GM19351 (cell line): ENCODE measurements around the gene NEURL3.

ENCODE experiments used
- ATAC-seq: cut with Tn5 transposase; IDR thresholded peaks from one replicate; pipeline ENCODE4 v1.9.1; 2021; ENCODE audit warnings: mild to moderate bottlenecking, moderate library complexity; ENCODE audit not compliant: unreplicated experiment

Gene NEURL3

GRCh38 chr2:96528006-96528699, 23.0 kb upstream of the NEURL3 start:
- no peak for ATAC-seq

DNA sequence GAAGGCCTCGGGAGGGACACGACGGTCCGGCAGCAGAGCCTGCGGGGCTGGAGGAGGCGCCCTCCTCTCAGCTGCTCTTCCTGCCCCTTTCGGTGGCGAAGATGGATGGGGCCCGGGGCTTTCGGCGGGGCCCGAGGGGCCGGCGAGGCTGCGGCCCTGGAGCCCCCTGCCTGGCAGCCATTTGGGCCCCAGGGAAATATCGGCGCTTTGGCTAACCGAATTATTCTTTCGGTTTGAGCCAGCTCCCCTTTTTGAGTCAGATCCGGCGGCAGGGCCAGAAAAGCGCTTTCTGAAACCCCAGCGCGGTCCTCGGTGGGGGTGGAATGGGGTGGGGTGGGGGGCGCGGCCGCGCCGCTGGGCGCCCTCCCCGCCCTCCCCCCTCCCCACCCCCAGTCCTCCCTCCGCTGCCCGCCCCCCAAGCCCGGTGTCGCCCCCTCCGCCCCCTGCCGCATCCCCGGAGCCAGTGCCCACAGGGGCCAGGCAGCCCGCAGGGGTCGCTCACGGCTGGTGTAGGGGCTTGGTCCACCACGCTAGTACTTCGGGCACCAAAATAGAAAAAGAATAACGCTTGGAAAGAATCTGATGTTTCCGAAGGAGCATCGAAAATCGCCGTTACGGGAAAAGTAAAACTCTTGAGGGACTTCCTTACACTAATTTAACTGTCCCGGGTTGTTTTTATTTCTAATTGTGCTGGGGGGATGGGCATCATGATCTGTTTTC, 22.3 kb upstream of the NEURL3 start:
- ATAC-seq, result peak; percentile 41

DNA sequence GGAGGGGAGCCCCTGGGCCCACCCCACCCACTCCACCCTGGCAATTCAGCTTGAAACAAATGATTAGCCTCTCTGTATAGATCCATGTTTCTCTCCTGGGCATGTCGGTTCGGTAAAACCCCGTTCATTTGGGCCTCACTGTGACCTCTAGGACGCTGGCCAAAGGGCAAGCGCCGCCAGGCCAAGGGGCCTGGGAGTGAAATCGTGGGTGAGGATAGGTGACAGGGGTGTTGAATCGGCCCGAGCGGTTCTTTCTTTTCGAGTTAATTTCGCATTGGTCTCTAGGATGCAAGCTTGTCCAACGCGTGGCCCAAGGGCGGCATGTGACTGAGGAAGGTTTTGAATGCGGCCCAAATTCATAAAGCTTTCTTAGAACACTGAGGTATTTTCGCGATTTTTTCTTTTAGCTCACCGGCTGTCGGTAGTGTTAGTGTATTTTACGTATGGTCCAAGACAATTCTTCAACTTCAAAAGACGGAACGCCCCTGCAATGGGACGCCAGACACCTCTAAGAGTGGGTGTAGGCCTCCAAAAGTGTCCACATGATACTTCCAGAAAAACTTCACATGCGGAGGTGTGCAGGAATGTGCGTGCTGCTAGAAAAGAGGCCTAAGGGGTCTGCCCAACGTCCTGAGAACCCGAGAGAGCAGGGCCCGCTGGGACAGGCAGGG, 21.6 kb upstream of the NEURL3 start:
- ATAC-seq, result no peak

DNA sequence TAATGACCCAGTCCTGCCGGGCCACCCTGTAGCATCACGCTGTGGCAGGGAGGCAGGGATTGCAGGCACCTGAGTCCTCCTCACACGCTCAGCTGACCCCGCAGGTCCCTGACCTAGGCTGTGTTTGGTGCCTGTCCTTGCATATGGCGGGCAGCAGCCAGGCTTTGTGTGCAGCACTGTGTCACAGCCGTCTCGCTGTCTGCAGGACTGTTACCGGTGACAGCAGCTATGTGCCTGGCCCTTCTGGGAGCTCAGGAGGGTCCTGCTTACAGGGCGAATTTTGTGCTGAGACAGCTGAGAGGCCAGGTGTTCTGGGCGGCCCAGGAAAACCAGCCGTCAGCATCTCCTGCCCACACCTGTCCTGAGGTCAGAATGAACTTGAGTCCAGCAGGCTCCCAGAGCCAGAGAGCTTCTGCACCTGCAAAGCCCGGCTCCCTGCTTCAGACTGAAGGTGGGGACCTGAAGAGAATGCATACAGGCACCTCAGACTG, 21.0 kb upstream of the NEURL3 start:
- ATAC-seq, result no peak

DNA sequence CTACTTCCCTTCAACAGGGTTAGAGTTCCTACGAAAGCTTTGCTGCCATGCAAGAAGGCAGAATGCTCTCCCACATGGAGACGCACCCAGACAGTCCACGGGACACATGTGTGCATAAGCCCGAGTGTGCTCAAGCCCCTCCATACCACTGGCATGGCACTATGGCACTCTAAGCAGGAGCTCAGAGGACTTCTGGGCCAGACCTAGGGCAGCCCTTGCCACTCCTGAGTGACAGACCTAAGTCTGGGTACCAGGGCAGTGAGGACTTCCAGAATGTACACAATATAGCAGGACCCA, 20.0 kb upstream of the NEURL3 start:
- ATAC-seq, result no peak

GRCh38 chr2:96524482-96525210, 19.5 kb upstream of the NEURL3 start:
- no peak for ATAC-seq

DNA sequence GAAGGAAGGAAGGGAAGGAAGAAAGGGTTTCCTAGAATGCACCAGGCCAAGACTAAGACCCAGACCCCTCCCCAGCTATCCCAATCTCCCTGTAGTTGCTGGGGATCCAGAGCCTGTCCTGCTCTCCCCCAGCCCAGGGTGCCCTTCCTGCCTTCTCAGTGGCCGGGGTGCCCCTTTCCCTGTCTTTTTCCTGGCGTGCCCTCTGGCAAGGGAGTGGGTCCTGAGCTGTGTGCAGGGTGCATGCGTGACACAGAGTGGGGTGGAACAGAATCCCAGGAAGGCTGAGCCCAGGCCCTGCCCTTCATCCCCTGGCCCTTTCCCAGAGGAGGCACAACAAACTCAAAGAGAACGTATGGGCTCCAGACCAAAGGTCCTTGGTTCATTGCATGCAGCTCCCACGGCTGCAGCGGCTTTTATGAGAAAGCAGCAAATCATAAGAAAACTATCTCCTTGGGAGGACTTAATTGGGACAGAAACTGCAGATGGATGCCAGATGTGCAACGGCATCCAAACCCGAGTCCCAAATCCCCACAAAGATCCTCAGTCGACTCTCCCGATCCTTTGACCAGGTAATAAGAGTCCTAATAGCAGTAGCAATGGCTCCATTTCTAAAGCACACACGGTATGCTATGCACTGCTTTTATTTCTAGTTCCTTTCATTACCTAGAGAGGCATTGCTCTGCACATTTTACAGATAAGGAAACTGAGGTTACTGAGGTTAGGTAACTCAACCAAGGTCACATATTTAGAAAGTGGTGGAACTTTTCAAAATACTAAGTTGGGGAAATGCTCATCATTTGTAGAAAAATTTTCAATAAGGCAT, 18.7 kb upstream of the NEURL3 start:
- no peak for ATAC-seq

GRCh38 chr2:96522304-96523203, 17.4 kb upstream of the NEURL3 start:
- ATAC-seq, result no peak

DNA sequence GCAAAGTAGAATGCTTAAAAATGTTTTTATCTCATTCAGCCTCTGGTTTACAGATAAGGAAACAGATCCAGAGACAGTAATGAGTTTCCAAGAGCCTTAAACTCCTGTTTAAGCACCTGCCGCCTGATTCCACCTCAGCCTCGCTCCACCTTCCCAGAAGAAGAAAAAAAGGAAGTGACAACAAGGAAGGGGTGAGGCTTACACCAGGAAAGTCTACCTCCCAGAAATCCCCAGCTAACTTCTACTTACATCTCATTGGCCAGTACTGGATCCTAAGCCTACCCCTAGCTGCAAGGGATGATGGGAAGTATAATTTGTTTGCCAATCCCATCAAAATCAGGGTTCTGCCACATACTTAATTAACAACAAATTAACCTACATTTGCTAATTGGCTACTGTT, 16.1 kb upstream of the NEURL3 start:
- ATAC-seq, result no peak

- no peak for ATAC-seq
Measured at GRCh38 chr2:96520697-96521096, 15.5 kb upstream of the NEURL3 start.

GRCh38 chr2:96520231-96520630, 15.1 kb upstream of the NEURL3 start:
- no peak for ATAC-seq

- no peak for ATAC-seq
Measured at GRCh38 chr2:96517079-96517478, 11.9 kb upstream of the NEURL3 start.

DNA sequence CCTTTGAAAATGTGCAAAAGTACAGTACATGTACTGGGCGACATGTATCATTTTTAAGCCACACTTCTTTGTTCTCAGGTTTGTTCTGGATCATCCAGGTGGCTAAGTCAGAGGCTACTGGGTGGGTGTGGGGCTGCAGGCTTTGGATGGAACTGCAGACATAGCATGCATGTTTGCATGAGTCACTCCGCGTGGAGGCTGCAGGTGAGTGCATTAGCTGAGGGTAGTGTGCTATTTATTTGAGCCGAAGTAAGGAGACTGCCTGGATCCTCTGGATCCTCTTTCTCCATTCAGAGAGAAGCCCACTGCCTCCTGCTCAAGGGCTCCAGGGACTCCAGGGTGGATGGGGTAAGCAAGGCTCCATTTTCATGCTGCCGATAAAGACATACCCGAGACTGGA, 9.4 kb upstream of the NEURL3 start:
- no peak for ATAC-seq

DNA sequence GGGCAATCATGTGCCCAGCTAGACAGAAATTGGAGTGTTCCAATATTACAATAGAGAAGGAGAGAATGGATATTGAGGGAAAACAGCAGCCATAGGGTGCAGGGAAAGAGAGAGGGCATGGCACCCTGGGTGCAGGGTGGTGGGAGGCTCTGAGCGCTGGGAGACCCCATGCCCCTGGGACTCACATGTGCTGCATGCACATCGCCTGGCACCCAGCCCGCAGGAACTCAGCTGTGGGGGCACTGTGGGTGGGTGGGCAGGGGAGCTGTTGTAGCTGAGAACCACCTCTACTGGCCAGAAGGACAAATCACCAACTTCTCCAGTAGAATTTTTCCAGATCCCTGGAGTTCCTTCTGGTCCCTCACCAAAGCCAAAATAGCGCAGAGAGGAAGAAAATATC, 7.2 kb upstream of the NEURL3 start:
- ATAC-seq, result no peak

DNA sequence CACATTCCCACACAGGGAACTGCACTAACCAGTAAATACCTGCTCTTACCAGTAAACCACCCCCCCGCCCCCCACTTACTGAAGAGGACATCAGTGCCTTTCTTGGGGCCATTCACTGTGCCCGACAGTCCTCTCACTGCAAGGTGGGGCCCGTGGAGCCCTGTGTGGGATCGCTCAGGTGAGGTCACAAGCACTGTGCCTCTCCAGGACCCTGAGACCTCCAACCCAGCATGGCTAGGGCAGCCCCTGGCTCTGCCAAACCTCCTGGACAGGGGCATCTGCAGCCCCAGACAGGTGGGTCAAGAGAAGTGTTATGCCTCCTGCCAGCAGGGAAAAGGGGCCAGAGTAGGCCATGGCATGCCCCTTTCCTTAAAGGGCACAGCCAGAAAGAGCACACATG, 6.7 kb upstream of the NEURL3 start:
- no peak for ATAC-seq

DNA sequence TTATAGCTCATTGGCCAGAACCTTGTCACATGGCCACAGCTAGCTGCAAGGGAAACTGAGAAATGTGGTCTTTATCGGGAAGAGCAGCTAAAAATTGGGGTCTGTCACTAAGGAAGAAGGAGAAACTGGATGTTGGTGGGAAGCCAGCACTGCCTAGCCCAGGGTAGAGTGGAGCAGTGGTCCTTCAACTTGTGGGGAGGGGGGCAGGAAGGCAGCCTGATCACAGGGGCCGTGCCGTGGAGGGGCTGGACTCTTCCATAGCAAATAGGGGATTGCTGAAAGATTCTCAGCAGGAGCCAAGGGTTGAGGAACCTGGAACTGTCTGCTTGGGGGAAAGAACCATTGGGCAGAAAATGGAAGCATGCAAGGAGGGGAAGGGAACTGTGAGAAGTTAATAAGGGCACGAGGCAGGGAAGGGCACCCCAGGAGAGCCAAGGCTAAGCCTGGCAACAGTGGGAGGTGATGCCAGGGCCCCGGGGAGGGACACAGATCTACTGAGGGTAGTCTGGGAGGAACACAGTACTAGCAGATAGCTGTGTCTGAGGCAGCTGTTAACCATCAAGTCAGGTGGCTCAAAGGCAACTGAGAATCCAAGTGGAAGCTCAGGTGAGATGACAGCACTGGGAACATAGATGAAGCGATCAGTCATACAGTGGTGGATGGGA, 5.9 kb upstream of the NEURL3 start:
- no peak for ATAC-seq

DNA sequence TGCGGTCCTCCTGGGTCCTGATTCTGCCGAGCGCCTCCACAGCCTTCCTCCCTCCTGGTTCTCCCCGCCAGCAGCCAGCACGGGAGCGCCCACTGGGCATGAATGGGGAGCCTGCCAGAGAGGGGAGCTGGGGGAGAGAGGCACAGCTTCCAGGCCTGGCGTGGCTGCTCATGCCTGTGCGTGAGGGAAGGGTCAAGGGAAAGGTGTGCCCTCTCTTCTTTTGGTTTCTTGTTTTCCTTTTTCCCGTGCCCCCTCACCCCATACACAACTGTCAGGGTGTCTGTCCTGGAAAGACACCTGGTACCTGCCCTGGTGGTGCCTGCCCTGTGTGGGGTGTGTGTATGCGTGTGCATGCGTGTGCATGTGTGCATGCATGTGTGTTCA, 4.7 kb upstream of the NEURL3 start:
- no peak for ATAC-seq

GRCh38 chr2:96509114-96509846, 4.1 kb upstream of the NEURL3 start:
- ATAC-seq, result peak; percentile 81
